Breast epithelium (tissue), 3 donors: Measurements from ENCODE around the gene SLC1A6.

Source experiments
- CTCF ChIP-seq, 3 donors: fragments of 450-650 bp; IDR thresholded peaks; one replicate each; pipeline ENCODE4 v1.5.1; 2016 to 2017; ENCODE audit warnings: antibody characterized with exemption in 3 of 3, mild to moderate bottlenecking in 3 of 3, moderate library complexity in 3 of 3
- POLR2A ChIP-seq: fragments of 450-650 bp; IDR thresholded peaks from one replicate; pipeline ENCODE4 v1.6.1; 2016; ENCODE audit warnings: antibody characterized with exemption, mild to moderate bottlenecking, moderate library complexity
- POLR2AphosphoS5 ChIP-seq, 3 donors: sonication (generic); formaldehyde crosslinking; IDR thresholded peaks; one replicate each; pipeline ENCODE4 v1.6.1; 2017; ENCODE audit warnings: antibody characterized with exemption in 3 of 3

DNA sequence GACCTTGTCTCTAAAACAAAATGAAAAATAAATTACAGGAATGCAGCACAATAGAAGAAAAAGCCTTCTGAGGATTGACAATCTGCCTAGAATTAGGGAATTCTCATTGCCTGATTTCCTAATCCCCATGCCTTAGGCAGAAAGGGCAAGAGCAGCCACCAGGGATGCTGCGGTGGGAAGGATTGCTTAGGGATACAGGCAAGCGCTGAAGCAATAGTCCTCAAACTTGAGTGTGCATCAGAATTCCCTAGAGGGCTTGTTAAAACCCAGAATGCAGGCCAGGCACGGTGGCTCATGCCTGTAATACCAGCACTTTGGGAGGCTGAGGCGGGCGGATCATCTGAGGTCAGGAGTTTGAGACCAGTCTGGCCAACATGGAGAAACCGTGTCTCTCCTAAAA, 39.4 kb downstream of the SLC1A6 start:
- TF ChIP-seq POLR2AphosphoS5 (IDR thresholded peaks at IDR 0.05) = no peak
- TF ChIP-seq POLR2A = no peak
- TF ChIP-seq CTCF (IDR thresholded peaks at IDR 0.05) = no peak
